KBM-7 (cell line): Measurements from ENCODE around the gene TOE1.
A peak's percentile ranks its signal among the peaks of the same experiment; 100 is the strongest.
"Not testable (repeated sequence)": the region's sequence is repeated elsewhere in the genome, so short reads cannot be mapped to it uniquely, and the experiment has no call there.

Source experiments
- DNase-seq: peaks from one replicate; pipeline ENCODE4 v3.0.0-alpha.2; 2015
- in situ Hi-C: fragments of 300-500 bp; cut with MboI; formaldehyde crosslinking; loops from 2 replicates; pipeline ENCODE4 v1.14.3; 2020; ENCODE audit warnings: low sequenced_read_pairs, low pct_unique_long_range_greater_than_20kb, mixed read lengths

TOE1 gene

GRCh38 chr1:45339789-45340558, at the start of gene TOE1, which contains the start of gene MUTYH:
Gene TOE1 (plus strand): TSS chr1:45340170. CDS start chr1:45340253, 83 bp downstream.
Gene MUTYH (minus strand): TSS chr1:45340440. CDS start chr1:45334505, 5,935 bp downstream.
- in situ Hi-C loops = no loop called here
- peak; percentile 95 for DNase-seq

- DNase-seq = not testable (repeated sequence)
- in situ Hi-C loops = loop anchor here (10.0 kb wide), 1 partner anchor 276 kb away; the partner anchor contains the start of genes HECTD3 and UROD
Observed at GRCh38 chr1:45291002-45291401, 49.0 kb upstream of the TOE1 start.

GRCh38 chr1:45291716-45292115, 48.3 kb upstream of the TOE1 start:
- no peak for DNase-seq
- in situ Hi-C loops = loop anchor here (10.0 kb wide), 1 partner anchor 277 kb away; the partner anchor contains the start of genes HECTD3 and UROD

- no peak for DNase-seq
- in situ Hi-C loops = loop anchor here (10.0 kb wide), 1 partner anchor 283 kb away; the partner anchor contains the start of genes HECTD3 and UROD
Observed at GRCh38 chr1:45297666-45298356, 42.2 kb upstream of the TOE1 start.

GRCh38 chr1:45299296-45299695, 40.7 kb upstream of the TOE1 start:
- in situ Hi-C loops = loop anchor here (10.0 kb wide), 1 partner anchor 284 kb away; the partner anchor contains the start of genes HECTD3 and UROD
- no peak for DNase-seq

GRCh38 chr1:45299981-45300668, 39.8 kb upstream of the TOE1 start:
- in situ Hi-C loops = loop anchor here (10.0 to 25.0 kb wide), 2 partner anchors 285 to 513 kb away; partner anchors contain the start of genes BEST4, HECTD3, RPS8 and UROD
- DNase-seq = peak; percentile 71

- in situ Hi-C loops = loop anchor here (25.0 kb wide), 1 partner anchor 513 kb away; the partner anchor contains the start of genes BEST4 and RPS8
- no peak for DNase-seq
Observed at GRCh38 chr1:45300669-45300997, 39.3 kb upstream of the TOE1 start.

- in situ Hi-C loops = loop anchor here (25.0 kb wide), 1 partner anchor 515 kb away; the partner anchor contains the start of genes BEST4 and RPS8
- no peak for DNase-seq
Observed at GRCh38 chr1:45302505-45303150, 37.3 kb upstream of the TOE1 start.

GRCh38 chr1:45303520-45304310, 36.3 kb upstream of the TOE1 start:
- in situ Hi-C loops = loop anchor here (25.0 kb wide), 1 partner anchor 516 kb away; the partner anchor contains the start of genes BEST4 and RPS8
- peak; percentile 94 for DNase-seq

- peak; percentile 33 for DNase-seq
- in situ Hi-C loops = loop anchor here (25.0 kb wide), 1 partner anchor 517 kb away; the partner anchor contains the start of genes BEST4 and RPS8
Observed at GRCh38 chr1:45304311-45305081, 35.5 kb upstream of the TOE1 start.

- in situ Hi-C loops = loop anchor here (25.0 kb wide), 1 partner anchor 518 kb away; the partner anchor contains the start of genes BEST4 and RPS8
- no peak for DNase-seq
Observed at GRCh38 chr1:45305231-45305630, 34.7 kb upstream of the TOE1 start.

- in situ Hi-C loops = loop anchor here (25.0 kb wide), 1 partner anchor 519 kb away; the partner anchor contains the start of genes BEST4 and RPS8
- no peak for DNase-seq
Observed at GRCh38 chr1:45306319-45306718, 33.7 kb upstream of the TOE1 start.

GRCh38 chr1:45306905-45307304, 33.1 kb upstream of the TOE1 start:
- DNase-seq = no peak
- in situ Hi-C loops = loop anchor here (25.0 kb wide), 1 partner anchor 520 kb away; the partner anchor contains the start of genes BEST4 and RPS8

- in situ Hi-C loops = loop anchor here (25.0 kb wide), 1 partner anchor 527 kb away; the partner anchor contains the start of genes BEST4 and RPS8
- DNase-seq = no peak
Observed at GRCh38 chr1:45314266-45314665, 25.7 kb upstream of the TOE1 start.

- DNase-seq = no peak
- in situ Hi-C loops = loop anchor here (25.0 kb wide), 1 partner anchor 530 kb away; the partner anchor contains the start of genes BEST4 and RPS8
Observed at GRCh38 chr1:45317166-45317565, 22.8 kb upstream of the TOE1 start.

GRCh38 chr1:45319761-45320160, 20.2 kb upstream of the TOE1 start:
- in situ Hi-C loops = loop anchor here (25.0 kb wide), 1 partner anchor 532 kb away; the partner anchor contains the start of genes BEST4 and RPS8
- no peak for DNase-seq

GRCh38 chr1:45321444-45321843, 18.5 kb upstream of the TOE1 start:
- in situ Hi-C loops = loop anchor here (25.0 kb wide), 1 partner anchor 534 kb away; the partner anchor contains the start of genes BEST4 and RPS8
- no peak for DNase-seq
